ENCODE results near the gene NCKAP5.

Gene NCKAP5

DNA sequence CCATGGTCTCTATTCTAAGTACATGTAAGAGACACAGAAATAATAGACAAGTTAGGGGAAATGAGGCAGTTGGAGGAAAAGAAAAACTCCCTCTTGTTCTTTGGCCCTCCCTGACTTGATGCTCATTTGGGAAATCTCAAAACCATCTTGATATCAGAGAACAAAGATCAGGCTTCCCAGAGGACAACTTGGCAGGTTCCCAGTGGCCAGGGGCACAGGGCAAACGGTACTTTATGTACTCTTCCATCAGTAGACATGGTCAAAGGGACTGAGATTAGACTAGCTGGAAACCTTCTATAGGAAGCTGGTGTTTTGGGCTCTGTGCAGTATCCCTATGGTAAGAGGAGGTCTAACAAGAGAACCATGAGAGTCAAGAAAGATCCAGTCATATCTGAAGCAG, 56.6 kb downstream of the NCKAP5 start:
- CTCF ChIA-PET: interaction anchor here (0.6 kb wide), 1 partner anchor 90 kb away, joined by 5 read pairs; no protein-coding TSS in a partner anchor
- no peak for DNase-seq (ENCODE audit: extremely low spot score)
- POLR2A ChIA-PET: no interaction called here

DNA sequence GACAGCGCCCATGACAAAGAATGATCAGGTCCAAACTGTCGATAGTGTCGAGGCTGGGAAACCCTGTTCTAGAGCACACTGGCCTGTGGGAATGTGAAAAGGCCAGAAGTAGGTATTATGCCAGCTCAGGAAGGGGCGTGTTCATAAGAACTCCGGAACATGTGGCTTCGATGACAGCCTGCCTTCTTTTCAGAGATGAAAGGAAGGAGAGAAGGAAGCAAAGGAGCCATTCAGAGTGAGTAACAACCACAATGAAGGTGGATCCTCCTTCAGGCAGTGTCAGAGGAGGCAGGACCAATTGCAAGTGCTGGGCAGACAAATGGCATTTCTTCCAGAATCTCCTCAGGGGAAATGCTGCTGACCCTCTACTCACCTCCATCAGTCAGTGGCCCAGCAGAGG, 58.5 kb downstream of the NCKAP5 start:
- TF ChIP-seq TARDBP (IDR thresholded peaks at IDR 0.05) (no peak), BHLHE40 (IDR thresholded peaks at IDR 0.05; ENCODE audit: borderline replicate concordance) (no peak), ZNF384 (IDR thresholded peaks at IDR 0.05) (no peak), FOXK2 (IDR thresholded peaks at IDR 0.05) (no peak), CTBP1 (IDR thresholded peaks at IDR 0.05; ENCODE audit: borderline replicate concordance) (no peak), SP1 (IDR thresholded peaks at IDR 0.05) (no peak), FOXM1 (IDR thresholded peaks at IDR 0.05; ENCODE audit: borderline replicate concordance) (no peak), LEF1 (IDR thresholded peaks at IDR 0.05; ENCODE audit: borderline replicate concordance) (no peak), ARNT (IDR thresholded peaks at IDR 0.05) (no peak), HDGF (IDR thresholded peaks at IDR 0.05; ENCODE audit: borderline replicate concordance) (no peak), FOXA1 (IDR thresholded peaks at IDR 0.05) (no peak), L3MBTL2 (conservative IDR thresholded peaks at IDR 0.05) (no peak), NFRKB (IDR thresholded peaks at IDR 0.05) (no peak), SUZ12 (IDR thresholded peaks at IDR 0.05) (no peak), ELF4 (IDR thresholded peaks at IDR 0.05) (no peak)
- TF ChIP-seq, protein P1, sequence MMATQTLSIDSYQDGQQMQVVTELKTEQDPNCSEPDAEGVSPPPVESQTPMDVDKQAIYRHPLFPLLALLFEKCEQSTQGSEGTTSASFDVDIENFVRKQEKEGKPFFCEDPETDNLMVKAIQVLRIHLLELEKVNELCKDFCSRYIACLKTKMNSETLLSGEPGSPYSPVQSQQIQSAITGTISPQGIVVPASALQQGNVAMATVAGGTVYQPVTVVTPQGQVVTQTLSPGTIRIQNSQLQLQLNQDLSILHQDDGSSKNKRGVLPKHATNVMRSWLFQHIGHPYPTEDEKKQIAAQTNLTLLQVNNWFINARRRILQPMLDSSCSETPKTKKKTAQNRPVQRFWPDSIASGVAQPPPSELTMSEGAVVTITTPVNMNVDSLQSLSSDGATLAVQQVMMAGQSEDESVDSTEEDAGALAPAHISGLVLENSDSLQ (IDR thresholded peaks at IDR 0.05): no peak
- ChIA-PET CTCF (interaction anchor here (0.8 kb wide), 1 partner anchor 10 kb away, joined by 3 read pairs; no protein-coding TSS in a partner anchor), POLR2A (no interaction called here)
- no peak for DNase-seq (ENCODE audit: extremely low spot score)

More for the DNA sequence above, 56.6 kb downstream of the NCKAP5 start:
- TF ChIP-seq ELF4 (IDR thresholded peaks at IDR 0.05) (no peak), CTBP1 (IDR thresholded peaks at IDR 0.05; ENCODE audit: borderline replicate concordance) (no peak), BHLHE40 (IDR thresholded peaks at IDR 0.05; ENCODE audit: borderline replicate concordance) (no peak), FOXM1 (IDR thresholded peaks at IDR 0.05; ENCODE audit: borderline replicate concordance) (no peak), LEF1 (IDR thresholded peaks at IDR 0.05; ENCODE audit: borderline replicate concordance) (no peak), L3MBTL2 (conservative IDR thresholded peaks at IDR 0.05) (no peak), FOXK2 (IDR thresholded peaks at IDR 0.05) (no peak), NFRKB (IDR thresholded peaks at IDR 0.05) (no peak), FOXA1 (IDR thresholded peaks at IDR 0.05) (no peak), TARDBP (IDR thresholded peaks at IDR 0.05) (no peak), ZNF384 (IDR thresholded peaks at IDR 0.05) (no peak), ARNT (IDR thresholded peaks at IDR 0.05) (no peak), SP1 (IDR thresholded peaks at IDR 0.05) (no peak), SUZ12 (IDR thresholded peaks at IDR 0.05) (no peak), HDGF (IDR thresholded peaks at IDR 0.05; ENCODE audit: borderline replicate concordance) (no peak)
- TF ChIP-seq, protein P1 (IDR thresholded peaks at IDR 0.05): no peak

DNA sequence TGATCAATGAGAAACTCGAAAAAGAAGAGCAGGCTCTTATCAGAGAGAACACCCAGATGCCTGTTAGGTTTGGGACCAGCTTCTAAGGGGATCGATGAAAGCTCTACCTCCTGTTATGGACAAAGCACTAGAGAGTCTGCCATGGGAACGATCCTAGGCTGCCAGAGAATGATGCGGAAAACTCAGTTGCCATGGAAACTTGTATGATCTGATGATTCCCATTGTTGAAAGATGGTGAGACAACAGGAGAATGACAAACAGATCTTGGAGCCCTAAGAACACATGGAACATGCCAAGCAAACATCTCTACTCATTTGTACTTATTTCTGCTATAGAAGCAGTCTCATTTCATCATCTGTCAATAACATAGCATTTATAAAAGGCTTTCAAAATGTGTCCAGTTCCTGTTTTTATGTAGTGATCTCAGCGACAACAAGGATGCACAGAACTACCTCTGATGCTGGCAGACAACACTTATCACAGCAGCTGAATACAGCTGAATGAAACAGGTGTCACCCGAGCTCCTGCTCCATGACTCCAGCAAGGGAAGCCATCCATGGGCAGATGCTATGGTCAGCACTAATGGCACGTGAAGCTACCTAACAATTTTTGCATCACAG, 59.6 kb downstream of the NCKAP5 start:
- TF ChIP-seq ZNF384 (IDR thresholded peaks at IDR 0.05) (no peak), LEF1 (IDR thresholded peaks at IDR 0.05; ENCODE audit: borderline replicate concordance) (no peak), ELF4 (IDR thresholded peaks at IDR 0.05) (no peak), FOXK2 (IDR thresholded peaks at IDR 0.05) (no peak), ARNT (IDR thresholded peaks at IDR 0.05) (no peak), L3MBTL2 (conservative IDR thresholded peaks at IDR 0.05) (no peak), FOXM1 (IDR thresholded peaks at IDR 0.05; ENCODE audit: borderline replicate concordance) (no peak), TARDBP (IDR thresholded peaks at IDR 0.05) (no peak), NFRKB (IDR thresholded peaks at IDR 0.05) (no peak), BHLHE40 (IDR thresholded peaks at IDR 0.05; ENCODE audit: borderline replicate concordance) (no peak), SUZ12 (IDR thresholded peaks at IDR 0.05) (no peak)
- TF ChIP-seq, protein P1 (IDR thresholded peaks at IDR 0.05): no peak
- CTCF ChIA-PET: interaction anchor here (0.8 kb wide), 1 partner anchor 11 kb away, joined by 3 read pairs; no protein-coding TSS in a partner anchor

DNA sequence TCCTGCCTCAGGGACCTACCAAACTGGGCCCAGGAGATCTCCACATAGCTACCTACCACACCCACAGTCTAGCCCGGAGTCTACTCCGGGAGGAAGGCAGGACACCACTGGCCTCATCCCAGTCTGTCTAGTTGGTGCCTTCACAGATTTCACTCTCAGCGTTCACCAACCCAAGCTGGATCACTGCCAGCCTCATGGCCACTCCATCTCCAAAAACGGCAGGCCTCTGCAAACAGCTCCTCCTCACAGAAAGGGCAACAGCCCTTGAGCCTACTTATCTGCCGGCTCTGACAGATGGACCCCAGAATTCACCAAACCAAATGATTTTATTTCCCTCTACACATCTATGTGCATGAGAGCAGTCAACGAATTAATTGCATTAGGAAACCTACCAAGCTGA, 61.3 kb downstream of the NCKAP5 start:
- DNase-seq (ENCODE audit: extremely low spot score): no peak
- ChIA-PET POLR2A (no interaction called here), CTCF (no interaction called here)
- no peak for TF ChIP-seq SUZ12 (IDR thresholded peaks at IDR 0.05)
- TF ChIP-seq ELF4 (IDR thresholded peaks at IDR 0.05): no peak
- TF ChIP-seq CTBP1 (IDR thresholded peaks at IDR 0.05; ENCODE audit: borderline replicate concordance): no peak
- TF ChIP-seq LEF1 (IDR thresholded peaks at IDR 0.05; ENCODE audit: borderline replicate concordance): no peak
- no peak for TF ChIP-seq ZNF384 (IDR thresholded peaks at IDR 0.05)
- no peak for TF ChIP-seq NFRKB (IDR thresholded peaks at IDR 0.05)
- no peak for TF ChIP-seq SP1 (IDR thresholded peaks at IDR 0.05)
- TF ChIP-seq, protein P1 (IDR thresholded peaks at IDR 0.05): no peak
- no peak for TF ChIP-seq ARNT (IDR thresholded peaks at IDR 0.05)
- no peak for TF ChIP-seq BHLHE40 (IDR thresholded peaks at IDR 0.05; ENCODE audit: borderline replicate concordance)
- no peak for TF ChIP-seq L3MBTL2 (conservative IDR thresholded peaks at IDR 0.05)
- TF ChIP-seq FOXA1 (IDR thresholded peaks at IDR 0.05): no peak

More for the DNA sequence above, 59.6 kb downstream of the NCKAP5 start:
- DNase-seq (ENCODE audit: extremely low spot score): no peak
- POLR2A ChIA-PET: no interaction called here

Measured in HEK293T (cell line).